ENCODE data around the gene CLTC. TPM values are rescaled to one million over a fixed set of nuclear protein-coding genes. Genes with fewer than 3 reads are reported as not detected.
"Not testable (repeated sequence)": the region's sequence is repeated elsewhere in the genome, so short reads cannot be mapped to it uniquely, and the experiment has no call there.

CLTC gene
- total RNA-seq (2014; rRNA removed; shearing (Covaris generic)), result 204 and 333 TPM in 2 replicates

DNA sequence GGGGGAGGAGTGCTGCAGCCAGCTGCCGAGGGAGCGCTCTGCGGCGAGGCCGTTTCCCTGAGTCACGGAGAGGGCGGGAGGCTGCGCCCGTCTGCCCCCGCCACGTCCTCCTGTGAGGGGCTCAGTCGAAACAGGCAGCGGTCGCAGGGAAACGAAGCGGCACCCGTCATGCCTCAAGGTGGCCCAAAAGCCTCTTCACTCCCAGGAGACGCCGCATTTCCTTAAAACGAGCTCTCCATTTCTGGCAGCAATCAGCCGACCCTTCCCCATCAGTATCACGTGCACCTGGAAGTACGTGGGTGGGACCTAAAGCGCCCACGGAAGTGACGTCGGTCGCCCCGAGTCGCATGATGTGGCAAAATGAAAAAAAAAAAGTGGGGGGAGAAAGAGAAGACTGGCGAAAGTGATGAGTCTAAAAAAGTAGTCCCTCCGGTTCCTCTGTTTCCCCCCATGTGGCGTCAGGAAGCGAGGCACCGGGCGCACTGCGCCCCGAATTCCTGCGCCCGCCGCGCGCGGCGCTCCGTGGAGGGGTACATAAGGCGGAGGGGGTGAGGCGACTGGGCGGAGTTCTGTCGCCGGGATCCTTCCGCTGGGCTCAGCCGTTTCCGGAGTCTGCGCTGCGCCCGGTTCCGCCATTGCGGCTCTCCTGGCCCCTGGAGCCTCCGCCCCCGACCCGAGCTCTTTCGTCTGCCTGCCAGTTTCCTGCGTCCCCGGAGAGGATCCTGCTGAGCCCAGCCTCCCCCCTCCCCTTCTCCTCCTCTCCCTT lies at the start of gene CLTC:
Gene CLTC (plus strand): TSS at position 598 of the 766 bp plus-strand sequence. CDS start 237 bp downstream, outside the sequence.
- peak; percentile 95 for DNase-seq (ENCODE audit: low read depth)

DNA sequence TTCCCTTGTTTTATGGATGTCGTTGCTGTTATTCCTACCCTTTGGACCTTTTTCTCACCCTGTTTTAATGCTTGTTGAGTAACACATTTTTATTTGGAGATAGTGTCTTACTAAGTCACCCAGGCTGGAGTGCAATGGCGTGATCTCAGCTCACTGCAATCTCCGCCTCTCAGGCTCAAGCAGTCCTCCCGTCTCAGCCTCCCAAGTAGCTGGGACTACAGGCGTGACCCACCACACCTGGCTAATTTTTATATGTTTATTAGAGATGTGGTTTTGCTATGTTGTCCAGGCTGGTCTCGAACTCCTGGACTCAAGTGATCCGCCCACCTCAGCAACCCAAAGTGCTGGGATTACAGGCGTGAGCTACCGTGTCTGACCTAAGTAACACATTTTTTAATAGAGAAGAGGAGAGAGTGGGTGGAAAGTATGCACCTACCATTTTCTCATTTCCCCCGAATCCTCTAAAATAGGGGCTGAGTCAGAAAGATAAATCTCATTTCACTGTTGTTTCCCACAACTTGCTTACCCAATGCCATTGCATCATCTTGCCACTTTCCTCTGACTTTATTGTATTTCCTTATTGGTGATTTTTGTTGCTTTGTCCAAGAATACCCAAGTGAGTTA lies 47.3 kb upstream of the CLTC start:
- no peak for DNase-seq (ENCODE audit: low read depth)

DNA sequence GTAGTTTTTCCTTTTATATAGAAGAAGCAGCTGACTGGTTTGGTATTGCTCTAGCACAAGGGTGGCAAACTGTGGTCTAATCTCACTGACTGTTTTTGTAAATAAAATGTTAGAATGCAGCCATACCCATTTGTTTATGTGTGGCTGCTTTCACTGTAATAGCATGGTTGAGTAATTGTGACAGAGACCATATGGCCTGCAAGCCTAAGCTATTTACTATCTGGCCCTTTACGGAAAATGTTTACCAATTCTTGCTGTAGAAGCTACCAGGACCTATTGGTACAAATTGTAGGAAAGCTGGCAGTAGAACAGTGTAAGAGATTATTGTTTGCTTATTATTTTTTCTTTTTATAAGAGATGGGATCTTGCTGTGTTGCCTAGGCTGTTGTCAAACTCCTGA lies 35.5 kb upstream of the CLTC start:
- DNase-seq (ENCODE audit: low read depth), result not testable (repeated sequence)

DNA sequence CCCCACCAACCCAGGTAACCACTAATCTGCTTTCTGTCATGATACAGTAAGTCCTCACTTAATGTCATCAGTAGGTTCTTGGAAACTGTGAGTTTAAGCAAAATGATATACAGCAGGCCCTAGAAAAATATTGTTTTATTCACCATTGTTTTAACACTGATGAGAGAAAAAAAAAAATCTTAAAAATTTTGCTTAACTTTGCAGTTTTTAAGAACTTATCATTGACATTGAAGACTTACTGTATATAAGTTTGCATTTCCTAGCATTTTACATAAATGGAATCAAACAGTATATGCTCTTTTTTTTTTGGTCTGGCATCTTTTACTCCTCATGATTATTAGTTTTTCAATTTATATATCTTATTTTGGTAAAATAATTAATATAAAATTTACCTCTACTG lies 19.5 kb upstream of the CLTC start:
- DNase-seq (ENCODE audit: low read depth), result no peak

DNA sequence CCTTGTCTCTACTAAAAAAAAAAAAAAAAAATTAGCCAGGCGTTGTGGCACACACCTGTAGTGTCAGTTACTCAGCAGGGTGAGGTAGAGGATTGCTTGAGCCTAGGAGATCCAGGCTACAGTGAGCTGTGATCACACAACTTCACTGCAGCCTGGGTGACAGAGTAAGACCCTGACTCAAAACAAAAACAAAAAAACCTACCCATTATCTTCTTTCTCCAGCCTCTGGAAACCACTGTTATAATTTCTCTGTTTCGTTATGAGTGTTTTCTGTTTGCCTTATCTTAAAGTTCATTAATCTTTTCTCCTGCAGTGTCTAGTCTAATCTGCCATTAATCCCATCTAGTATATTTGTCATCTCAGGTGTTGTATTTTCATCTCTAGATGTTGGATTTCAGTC lies 18.6 kb upstream of the CLTC start:
- DNase-seq (ENCODE audit: low read depth), result no peak

DNA sequence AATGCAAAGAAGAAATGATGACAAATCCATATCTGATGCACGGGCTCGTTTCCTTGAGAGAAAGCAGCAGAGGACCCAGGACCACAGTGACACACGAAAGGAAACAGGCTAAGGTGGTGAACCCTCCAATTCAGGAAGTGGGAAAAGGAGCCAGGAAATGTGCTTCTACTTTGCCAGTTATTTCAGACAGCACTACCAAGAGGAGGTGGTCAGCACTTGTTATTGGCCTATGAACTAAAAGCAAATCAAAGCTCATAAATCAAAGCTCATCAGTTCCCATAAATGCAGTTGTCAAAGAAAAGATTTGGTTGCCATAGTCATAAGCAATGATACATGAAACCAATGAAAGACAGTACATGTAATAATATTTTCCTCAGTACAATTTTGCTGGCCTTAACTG lies 12.6 kb upstream of the CLTC start:
- DNase-seq (ENCODE audit: low read depth), result no peak

DNA sequence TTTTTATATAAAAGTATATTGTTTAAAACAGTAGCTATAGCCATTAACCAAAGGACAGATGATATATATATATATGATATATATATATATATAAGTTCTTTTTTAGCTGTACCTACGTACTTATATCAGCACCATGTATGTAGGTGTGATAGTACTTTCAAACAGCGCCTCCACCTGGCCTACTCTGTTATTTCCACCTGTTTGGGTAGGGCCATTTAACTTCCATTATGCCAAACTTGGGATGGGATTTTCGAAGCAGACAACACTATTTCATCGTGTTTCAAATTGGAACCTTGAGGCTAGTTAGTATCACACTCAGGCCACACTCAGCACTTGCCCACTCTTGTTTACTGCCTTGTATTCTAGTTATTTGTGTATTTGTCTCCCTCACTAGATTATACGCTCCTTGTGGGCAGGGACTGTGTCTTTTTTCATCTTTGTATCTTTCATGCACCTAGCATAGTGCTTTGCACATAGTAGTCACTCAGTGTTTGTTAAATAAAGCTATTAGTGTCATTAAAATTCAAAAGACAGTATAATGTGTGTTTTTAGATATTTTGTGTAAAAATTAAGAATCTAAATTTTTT lies 11.8 kb upstream of the CLTC start:
- DNase-seq (ENCODE audit: low read depth), result no peak

DNA sequence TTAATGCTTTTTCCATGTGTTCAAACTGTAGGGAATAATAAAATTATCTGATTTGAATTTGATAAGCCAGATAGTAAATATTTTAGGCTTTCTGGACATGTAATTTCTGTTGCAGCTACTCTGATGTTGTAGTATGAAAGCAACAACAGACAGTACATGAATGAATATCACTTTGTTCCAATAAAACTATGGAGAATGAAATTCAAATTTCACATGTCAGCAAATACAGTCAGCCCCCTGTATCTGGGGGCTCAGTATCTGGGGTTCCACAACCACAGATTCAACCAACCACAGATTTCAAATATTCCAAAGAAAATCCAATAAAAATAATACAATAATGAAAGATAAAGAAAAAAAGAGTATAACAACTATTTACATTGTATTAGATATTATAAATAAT lies 8.2 kb upstream of the CLTC start:
- DNase-seq (ENCODE audit: low read depth), result no peak

DNA sequence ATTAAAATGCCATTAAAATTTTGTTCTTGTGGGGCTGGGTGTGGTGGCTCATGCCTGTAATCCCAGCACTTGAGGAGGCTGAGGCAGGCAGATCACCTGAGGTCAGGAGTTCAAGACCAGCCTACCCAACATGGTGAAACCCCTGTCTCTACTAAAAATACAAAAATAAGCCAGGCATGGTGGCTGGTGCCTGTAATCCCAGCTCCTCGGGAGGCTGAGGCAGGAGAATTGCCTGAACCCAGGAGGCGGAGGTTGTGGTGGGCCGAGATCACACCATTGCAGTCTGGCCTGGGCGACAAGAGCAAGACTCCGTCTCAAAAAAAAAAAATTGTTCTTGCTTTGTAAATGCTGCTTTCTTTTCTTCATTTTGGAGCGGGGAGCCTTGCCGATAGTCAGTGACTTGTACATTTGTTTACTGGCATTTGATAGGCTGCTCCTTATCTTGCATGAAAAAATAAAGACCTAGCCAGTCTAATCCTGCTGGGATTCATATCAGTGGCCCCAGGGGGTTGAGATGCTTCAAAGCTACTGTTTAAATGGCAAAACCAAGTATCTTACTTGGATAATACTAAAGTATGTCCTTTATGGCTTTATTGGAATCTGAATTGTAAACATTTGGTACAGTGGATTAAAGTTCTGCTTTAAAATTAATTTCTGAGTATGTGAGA lies 3.3 kb upstream of the CLTC start:
- peak; percentile 11 for DNase-seq (ENCODE audit: low read depth)

DNA sequence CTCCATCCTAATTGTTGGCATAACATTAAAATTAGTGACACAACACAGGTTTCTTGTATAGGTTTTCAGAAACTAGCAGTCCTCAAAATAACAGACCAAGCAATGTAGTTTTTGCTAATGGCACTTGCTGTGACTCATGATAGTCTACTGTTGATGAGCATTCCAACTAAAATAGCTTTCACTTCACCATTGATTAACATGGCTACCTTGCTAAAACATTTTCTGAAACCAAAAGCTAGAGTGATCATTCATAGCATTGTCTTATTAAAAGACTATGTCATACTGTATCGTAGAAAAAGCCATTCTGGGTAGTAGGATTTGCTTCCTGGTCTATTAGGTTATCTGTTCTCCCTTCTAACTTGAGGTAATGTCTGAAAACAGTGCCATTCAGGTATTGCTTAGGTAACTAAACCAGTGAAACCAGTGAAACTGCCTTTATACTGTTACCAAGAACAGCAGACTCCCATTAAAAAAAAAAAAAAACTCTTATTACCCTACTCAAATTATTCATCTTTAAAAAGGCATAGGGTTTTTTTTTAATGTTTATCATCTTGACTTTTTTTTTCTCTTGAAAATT lies 2.5 kb upstream of the CLTC start:
- DNase-seq (ENCODE audit: low read depth), result peak; percentile 32

DNA sequence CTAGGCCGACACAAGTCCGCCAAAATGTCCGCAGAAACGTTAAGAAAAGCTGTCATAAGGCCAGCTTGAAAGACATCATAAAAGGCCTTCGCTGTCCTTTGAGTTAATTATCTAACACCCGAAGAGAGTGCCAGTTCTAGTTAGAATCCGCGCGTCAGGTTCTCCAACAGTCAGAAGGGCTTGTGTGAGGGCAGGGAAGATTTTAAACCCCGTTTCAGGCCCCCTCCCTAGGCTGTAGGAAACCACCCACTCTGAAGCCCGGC lies 729 bp upstream of the CLTC start:
- no peak for DNase-seq (ENCODE audit: low read depth)

DNA sequence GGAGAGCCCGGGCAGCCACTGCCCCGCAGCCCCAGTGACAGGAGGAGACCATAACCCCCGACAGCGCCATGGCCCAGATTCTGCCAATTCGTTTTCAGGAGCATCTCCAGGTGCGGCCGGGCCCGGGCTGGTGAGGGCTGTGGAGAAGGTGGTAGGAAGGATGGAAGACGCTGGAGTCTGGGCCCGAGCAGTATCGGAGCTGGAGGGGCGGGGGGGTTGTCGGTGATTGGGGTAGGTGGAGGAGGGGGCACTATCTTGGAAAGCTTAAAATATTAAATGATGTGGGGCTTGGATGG lies 317 bp downstream of the CLTC start:
- DNase-seq (ENCODE audit: low read depth), result no peak

DNA sequence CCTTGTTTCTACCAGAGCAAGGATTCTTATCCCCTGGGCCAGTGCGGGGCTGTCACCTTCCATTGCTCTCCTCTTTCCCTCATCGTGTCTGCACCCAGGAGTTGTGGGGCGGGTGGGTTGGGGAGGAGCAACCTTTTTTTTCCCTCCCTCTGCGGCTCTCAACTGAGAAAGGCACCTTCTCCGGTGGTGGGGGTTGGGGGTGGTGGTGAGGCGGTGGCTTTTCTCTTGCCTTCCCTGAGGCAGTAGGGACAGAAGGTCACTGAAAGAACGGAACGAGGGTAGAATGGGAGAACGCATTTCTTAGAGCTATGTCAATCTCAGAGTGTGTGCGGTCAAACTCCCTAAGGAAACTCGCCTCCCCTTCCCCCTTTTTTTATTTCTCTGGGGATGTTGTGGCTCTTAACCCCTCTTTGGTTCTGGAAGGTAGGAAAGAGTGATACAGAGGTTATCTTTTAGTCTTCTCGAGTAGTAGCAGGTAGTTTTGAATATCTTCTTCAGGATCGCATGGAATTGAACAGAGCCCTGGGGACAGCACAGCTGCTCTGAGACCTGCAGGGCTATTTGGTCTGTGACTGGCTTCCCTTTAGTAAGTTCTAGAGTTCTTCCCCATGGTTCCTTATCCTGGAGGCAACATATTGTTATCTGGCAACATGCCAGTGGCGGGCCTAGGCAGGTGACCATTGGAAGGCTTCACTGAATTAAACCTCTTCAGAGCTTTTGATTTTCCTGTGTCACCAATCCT lies 994 bp downstream of the CLTC start:
- DNase-seq (ENCODE audit: low read depth), result peak; percentile 75

DNA sequence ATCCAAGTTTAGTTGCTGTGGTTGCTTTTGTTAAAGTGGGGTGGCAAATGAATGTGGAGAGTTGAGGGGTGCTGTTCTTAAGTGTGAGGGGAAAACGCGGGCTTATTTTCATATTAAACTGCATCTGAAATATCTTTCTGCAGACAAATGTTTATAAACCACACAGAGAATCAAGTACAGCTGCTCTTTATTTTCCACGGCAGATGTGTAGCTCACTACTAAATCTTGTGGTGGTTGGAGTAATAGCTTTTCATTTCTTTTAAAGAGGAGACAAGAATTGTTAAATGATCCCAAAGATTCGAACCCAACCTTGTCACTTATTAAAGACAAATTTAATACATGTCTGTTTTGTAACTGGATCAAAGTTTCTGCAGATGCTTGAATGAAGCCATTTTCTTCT lies 2.1 kb downstream of the CLTC start:
- DNase-seq (ENCODE audit: low read depth), result no peak

DNA sequence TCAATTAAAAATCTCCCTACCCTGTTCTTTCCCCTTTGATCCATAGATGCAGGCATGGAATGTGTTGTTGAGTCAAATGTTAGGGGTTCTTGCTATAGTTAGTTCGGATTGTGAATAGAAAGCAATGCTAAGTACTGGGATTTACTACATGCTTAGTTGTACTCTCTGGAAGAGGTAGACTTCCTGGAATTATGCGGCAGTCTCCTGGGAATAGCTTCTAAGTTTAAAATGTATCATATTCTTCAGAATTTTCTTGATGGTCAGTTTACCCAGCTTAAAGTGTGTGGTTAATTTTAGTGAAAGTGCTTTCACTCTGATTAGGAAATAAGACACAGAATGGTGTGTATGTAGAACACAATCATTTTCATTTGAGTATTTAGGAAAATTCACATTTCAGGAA lies 3.5 kb downstream of the CLTC start:
- no peak for DNase-seq (ENCODE audit: low read depth)

DNA sequence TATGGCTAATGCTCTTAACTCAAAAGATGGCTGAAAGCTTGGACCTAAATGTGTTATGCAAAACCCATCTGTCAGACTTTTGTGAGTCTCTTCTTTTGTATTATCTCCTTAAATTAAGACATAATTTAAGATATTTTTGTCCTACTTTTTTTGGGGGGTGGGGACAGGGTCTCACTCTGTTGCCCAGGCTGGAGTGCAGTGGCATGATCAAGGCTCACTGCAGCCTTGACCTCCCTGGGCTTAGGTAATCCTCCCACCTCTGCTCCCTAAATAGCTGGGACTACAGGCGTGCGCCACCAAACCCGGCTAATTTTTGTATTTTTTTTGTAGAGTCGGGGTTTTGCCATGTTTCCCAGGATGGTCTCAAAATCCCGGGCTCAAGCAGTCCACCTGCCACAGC lies 7.1 kb downstream of the CLTC start:
- DNase-seq (ENCODE audit: low read depth), result no peak

DNA sequence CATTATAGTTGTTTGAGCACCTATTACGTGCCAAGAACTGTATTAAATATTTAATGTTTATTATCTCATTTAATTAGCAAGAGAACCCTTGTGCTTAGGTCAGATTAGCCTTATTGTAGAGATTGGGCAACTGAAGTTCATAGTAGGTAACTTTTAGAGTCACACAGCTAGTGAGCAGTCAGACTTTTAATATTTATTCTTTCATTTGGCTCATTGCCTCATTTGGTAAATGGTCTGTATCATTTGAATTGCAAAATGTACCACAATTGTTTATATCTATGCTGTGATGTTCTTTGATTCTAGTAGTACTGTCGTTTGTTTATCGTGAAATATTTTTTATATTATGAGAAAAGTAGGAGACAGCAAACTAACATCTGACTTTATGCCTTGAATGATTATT lies 7.6 kb downstream of the CLTC start:
- peak; percentile 37 for DNase-seq (ENCODE audit: low read depth)

DNA sequence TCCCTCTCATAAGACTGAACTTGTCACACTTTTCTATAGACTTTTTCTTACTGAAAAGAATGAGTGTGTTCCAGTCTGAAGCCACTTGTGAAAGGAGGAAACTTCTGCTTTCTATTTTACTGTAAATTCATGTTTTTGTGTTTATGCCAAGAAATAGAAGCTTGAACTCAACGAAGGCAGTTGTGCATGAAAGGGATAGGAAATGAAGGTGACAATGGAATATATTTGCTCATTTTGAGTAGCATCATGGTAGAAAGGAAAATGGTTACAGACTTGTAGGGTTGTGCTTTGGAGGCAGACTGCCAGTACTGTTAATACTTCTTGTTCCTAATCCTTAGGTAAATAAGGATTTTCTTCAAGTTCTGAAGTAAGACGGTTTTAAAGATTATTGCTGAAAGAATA lies 8.1 kb downstream of the CLTC start:
- no peak for DNase-seq (ENCODE audit: low read depth)

DNA sequence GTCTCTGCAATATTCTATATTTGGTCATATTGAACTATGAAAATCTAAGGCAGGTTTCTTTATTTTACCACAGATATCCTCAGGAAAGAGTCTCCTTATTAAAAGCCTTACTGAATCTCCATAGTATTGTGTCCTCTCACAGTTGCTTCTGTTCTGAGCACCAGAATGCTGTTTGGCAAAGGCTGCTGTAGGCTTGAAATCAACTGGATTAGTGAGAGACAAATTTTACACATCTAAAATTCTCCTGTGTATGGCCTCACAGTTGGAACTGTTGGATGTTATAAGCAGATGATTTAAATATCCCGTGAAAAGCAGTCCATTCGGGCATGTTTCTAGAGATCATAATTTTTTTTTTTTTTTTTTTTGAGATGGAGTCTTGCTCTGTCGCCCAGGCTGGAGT lies 9.5 kb downstream of the CLTC start:
- DNase-seq (ENCODE audit: low read depth), result no peak

DNA sequence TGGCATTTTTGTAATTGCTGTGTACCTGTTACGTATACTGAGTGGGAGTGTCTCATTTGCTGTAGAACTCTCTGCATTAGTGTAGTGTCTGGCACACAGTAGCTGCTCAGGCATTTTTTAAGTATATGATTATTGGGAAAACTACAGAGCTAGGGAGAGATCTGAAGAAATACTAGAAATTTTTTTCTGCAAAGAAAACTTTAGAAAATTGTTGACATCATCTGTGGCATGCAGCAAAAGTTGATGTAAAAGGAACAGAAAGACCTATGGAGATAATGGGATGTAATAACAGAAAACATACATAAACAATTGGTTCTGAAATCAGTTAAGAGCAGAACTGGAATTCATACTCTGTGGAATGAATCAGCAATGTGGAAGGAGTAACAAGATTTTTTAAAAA lies 11.6 kb downstream of the CLTC start:
- DNase-seq (ENCODE audit: low read depth), result no peak

DNA sequence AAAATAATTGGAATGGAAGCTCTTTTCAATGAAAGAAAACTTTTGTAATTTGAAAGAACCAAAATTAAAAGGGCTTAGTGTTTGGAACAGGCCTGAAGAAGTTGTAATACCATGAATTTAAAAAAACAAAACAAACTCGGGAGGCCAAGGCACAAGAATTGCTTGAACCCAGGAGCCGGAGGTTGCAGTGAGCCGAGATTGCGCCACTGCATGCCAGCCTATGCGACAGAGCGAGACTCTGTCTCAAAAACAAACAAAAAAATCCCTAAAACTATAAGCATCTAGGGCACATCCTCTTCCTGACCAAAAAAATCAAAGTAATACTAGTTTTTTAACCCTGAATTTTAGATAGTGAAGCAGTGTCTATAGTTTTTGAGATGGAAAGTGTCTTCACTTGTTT lies 12.7 kb downstream of the CLTC start:
- no peak for DNase-seq (ENCODE audit: low read depth)

Data from M059J (cell line).